ENCODE results near the gene CCDC178.

- TF ChIP-seq HDGF (IDR thresholded peaks at IDR 0.05; ENCODE audit: borderline replicate concordance) (no peak), LEF1 (IDR thresholded peaks at IDR 0.05; ENCODE audit: borderline replicate concordance) (no peak), TARDBP (IDR thresholded peaks at IDR 0.05) (no peak), ELF4 (IDR thresholded peaks at IDR 0.05) (no peak), ZNF384 (IDR thresholded peaks at IDR 0.05) (no peak), NFRKB (IDR thresholded peaks at IDR 0.05) (no peak), FOXM1 (IDR thresholded peaks at IDR 0.05; ENCODE audit: borderline replicate concordance) (no peak)
Measured at GRCh38 chr18:33020877-33021276, 419.6 kb downstream of the CCDC178 start.

All from HEK293T (cell line).